ENCODE measurements around the gene UBR1. TPM values are rescaled to one million over a fixed set of nuclear protein-coding genes. Genes with fewer than 3 reads are reported as not detected.
A peak's percentile ranks its signal among the peaks of the same experiment; 100 is the strongest.

The UBR1 gene
- total and polyA plus RNA-seq, 2 experiments from 2014 or later = 17.2 to 19.6 TPM

- Mint-ChIP-seq H3K27ac (no peak overlapping the region), H3K27me3 (ENCODE audit: insufficient read depth, low read depth, poor library complexity) (peaks cover 9% of the 10 kb centered on the region), H3K4me3 (peak overlapping the region; percentile 98), H3K36me3 (ENCODE audit: low read depth) (no peaks in the 10 kb centered on the region), H3K9me3 (no peaks in the 10 kb centered on the region), H3K4me1 (peaks cover 16% of the 10 kb centered on the region)
- peak overlapping the region; percentile 95 for H3K4me2 ChIP-seq
- ATAC-seq (no peak), DNase-seq (ENCODE audit: low spot score) (no peak)
- peaks cover 8% of the 10 kb centered on the region; the same call in 1 of the 2 replicates for H4K20me1 ChIP-seq (replicated peaks; ENCODE audit: insufficient read depth)
- peaks cover 44% of the 10 kb centered on the region for H3K79me2 ChIP-seq (replicated peaks; ENCODE audit: insufficient read depth)
- no peak overlapping the region; the same call in 1 of the 2 replicates for H2AFZ ChIP-seq
- H3K27ac ChIP-seq (ENCODE audit: low read depth) = no peak overlapping the region
- TF ChIP-seq, protein P1, sequence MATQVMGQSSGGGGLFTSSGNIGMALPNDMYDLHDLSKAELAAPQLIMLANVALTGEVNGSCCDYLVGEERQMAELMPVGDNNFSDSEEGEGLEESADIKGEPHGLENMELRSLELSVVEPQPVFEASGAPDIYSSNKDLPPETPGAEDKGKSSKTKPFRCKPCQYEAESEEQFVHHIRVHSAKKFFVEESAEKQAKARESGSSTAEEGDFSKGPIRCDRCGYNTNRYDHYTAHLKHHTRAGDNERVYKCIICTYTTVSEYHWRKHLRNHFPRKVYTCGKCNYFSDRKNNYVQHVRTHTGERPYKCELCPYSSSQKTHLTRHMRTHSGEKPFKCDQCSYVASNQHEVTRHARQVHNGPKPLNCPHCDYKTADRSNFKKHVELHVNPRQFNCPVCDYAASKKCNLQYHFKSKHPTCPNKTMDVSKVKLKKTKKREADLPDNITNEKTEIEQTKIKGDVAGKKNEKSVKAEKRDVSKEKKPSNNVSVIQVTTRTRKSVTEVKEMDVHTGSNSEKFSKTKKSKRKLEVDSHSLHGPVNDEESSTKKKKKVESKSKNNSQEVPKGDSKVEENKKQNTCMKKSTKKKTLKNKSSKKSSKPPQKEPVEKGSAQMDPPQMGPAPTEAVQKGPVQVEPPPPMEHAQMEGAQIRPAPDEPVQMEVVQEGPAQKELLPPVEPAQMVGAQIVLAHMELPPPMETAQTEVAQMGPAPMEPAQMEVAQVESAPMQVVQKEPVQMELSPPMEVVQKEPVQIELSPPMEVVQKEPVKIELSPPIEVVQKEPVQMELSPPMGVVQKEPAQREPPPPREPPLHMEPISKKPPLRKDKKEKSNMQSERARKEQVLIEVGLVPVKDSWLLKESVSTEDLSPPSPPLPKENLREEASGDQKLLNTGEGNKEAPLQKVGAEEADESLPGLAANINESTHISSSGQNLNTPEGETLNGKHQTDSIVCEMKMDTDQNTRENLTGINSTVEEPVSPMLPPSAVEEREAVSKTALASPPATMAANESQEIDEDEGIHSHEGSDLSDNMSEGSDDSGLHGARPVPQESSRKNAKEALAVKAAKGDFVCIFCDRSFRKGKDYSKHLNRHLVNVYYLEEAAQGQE (IDR thresholded peaks at IDR 0.05; ENCODE audit: unreplicated experiment) = no peak
- no peak for TF ChIP-seq NANOG (IDR thresholded peaks at IDR 0.05; ENCODE audit: borderline replicate concordance)
- H3K27me3 ChIP-seq (ENCODE audit: insufficient read depth) = peaks cover 12% of the 10 kb centered on the region; the same call in 1 of the 2 replicates
- no peaks in the 10 kb centered on the region for H3F3A ChIP-seq (replicated peaks; ENCODE audit: low read depth)
- H3K4me1 ChIP-seq (ENCODE audit: insufficient read depth) = peaks cover 4% of the 10 kb centered on the region; the same call in 1 of the 2 replicates
- no peaks in the 10 kb centered on the region for H3K9me2 ChIP-seq (ENCODE audit: insufficient read depth)
- H3K36me3 ChIP-seq (ENCODE audit: insufficient read depth) = no peaks in the 10 kb centered on the region
- peak overlapping the region; percentile 89 for H3K4me3 ChIP-seq
Measured at GRCh38 chr15:42919308-42919707, 186.5 kb downstream of the UBR1 start.

DNA sequence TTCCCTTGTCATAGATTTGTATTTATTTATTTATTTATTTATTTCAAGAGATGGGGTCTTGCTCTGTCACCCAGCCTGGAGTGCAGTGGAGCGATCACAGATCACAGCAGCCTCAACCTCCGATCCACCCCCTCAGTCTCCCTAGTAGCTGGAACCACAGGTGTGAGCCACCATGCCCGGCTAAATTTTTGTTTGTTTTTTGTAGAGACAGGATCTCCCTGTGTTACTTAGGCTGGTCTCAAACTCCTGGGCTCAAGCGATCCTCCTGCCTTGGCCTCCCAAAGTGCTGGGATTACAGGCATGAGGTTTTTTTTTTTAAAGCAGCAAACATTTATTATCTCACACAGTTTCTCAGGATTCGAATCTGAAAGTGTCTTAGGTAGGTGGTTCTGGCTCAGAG is 187.8 kb downstream of the UBR1 start:
- Histone ChIP-seq H3K4me1 (ENCODE audit: insufficient read depth) (peaks cover 4% of the 10 kb centered on the region; the same call in 1 of the 2 replicates), H3K4me3 (no peak overlapping the region), H4K20me1 (replicated peaks; ENCODE audit: insufficient read depth) (peaks cover 8% of the 10 kb centered on the region; the same call in 1 of the 2 replicates), H3K27me3 (ENCODE audit: insufficient read depth) (peaks cover 12% of the 10 kb centered on the region; the same call in 1 of the 2 replicates), H3K79me2 (replicated peaks; ENCODE audit: insufficient read depth) (peaks cover 48% of the 10 kb centered on the region), H3K27ac (ENCODE audit: low read depth) (no peak overlapping the region), H2AFZ (no peak overlapping the region), H3K4me2 (no peak overlapping the region), H3K36me3 (ENCODE audit: insufficient read depth) (no peaks in the 10 kb centered on the region), H3F3A (replicated peaks; ENCODE audit: low read depth) (no peaks in the 10 kb centered on the region), H3K9me2 (ENCODE audit: insufficient read depth) (no peaks in the 10 kb centered on the region)
- H3K9me3 Mint-ChIP-seq = no peaks in the 10 kb centered on the region
- no peak overlapping the region for H3K4me3 Mint-ChIP-seq
- no peaks in the 10 kb centered on the region for H3K36me3 Mint-ChIP-seq (ENCODE audit: low read depth)
- no peak overlapping the region for H3K27ac Mint-ChIP-seq
- peaks cover 9% of the 10 kb centered on the region for H3K27me3 Mint-ChIP-seq (ENCODE audit: insufficient read depth, low read depth, poor library complexity)
- peaks cover 16% of the 10 kb centered on the region for H3K4me1 Mint-ChIP-seq
- DNase-seq (ENCODE audit: low spot score) = no peak
- ATAC-seq = no peak
- TF ChIP-seq JUNB (IDR thresholded peaks at IDR 0.05; ENCODE audit: unreplicated experiment) = no peak
- TF ChIP-seq EZH2 (IDR thresholded peaks at IDR 0.05; ENCODE audit: low read depth, unreplicated experiment) = no peak
- no peak for TF ChIP-seq EZH2phosphoT487 (IDR thresholded peaks at IDR 0.05; ENCODE audit: unreplicated experiment)
- TF ChIP-seq ZNF331 (CRISPR knock-in tag; IDR thresholded peaks at IDR 0.05; ENCODE audit: low read depth) = no peak
- TF ChIP-seq POLR2AphosphoS5 (IDR thresholded peaks at IDR 0.05; ENCODE audit: low read depth) = no peak
- TF ChIP-seq, protein P1 (IDR thresholded peaks at IDR 0.05; ENCODE audit: unreplicated experiment) = no peak
- no peak for TF ChIP-seq ZNF462 (CRISPR knock-in tag; IDR thresholded peaks at IDR 0.05)
